Measurements from ENCODE around the gene KCNH8. TPM values are rescaled to one million over a fixed set of nuclear protein-coding genes. Genes with fewer than 3 reads are reported as not detected.

KCNH8 gene
- total RNA-seq, 1 donor from 2014 or later: not detected

- no peak for DNase-seq (ENCODE audit: low read depth)
Measured at GRCh38 chr3:19146685-19147650, 1.3 kb upstream of the KCNH8 start.

GRCh38 chr3:19148768-19149091 lies 420 bp downstream of the KCNH8 start:
- Histone ChIP-seq H3K36me3 (ENCODE audit: control insufficient read depth, insufficient read depth, low read length) (no peaks in the 10 kb centered on the region), H3K27me3 (ENCODE audit: control insufficient read depth, insufficient read depth, low read length) (peaks cover 10% of the 10 kb centered on the region), H3K4me3 (ENCODE audit: low read depth, low read length) (no peak overlapping the region)
- DNase-seq (ENCODE audit: low read depth): no peak
- TF ChIP-seq, protein P1, sequence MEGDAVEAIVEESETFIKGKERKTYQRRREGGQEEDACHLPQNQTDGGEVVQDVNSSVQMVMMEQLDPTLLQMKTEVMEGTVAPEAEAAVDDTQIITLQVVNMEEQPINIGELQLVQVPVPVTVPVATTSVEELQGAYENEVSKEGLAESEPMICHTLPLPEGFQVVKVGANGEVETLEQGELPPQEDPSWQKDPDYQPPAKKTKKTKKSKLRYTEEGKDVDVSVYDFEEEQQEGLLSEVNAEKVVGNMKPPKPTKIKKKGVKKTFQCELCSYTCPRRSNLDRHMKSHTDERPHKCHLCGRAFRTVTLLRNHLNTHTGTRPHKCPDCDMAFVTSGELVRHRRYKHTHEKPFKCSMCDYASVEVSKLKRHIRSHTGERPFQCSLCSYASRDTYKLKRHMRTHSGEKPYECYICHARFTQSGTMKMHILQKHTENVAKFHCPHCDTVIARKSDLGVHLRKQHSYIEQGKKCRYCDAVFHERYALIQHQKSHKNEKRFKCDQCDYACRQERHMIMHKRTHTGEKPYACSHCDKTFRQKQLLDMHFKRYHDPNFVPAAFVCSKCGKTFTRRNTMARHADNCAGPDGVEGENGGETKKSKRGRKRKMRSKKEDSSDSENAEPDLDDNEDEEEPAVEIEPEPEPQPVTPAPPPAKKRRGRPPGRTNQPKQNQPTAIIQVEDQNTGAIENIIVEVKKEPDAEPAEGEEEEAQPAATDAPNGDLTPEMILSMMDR (IDR thresholded peaks at IDR 0.05; ENCODE audit: insufficient read depth, low read length, severe bottlenecking): no peak
- no peak for FAIRE-seq

More at GRCh38 chr3:19146685-19147650, 1.3 kb upstream of the KCNH8 start:
- TF ChIP-seq, protein P1 (IDR thresholded peaks at IDR 0.05; ENCODE audit: insufficient read depth, low read length, severe bottlenecking): peak; percentile 32
- H3K36me3 ChIP-seq (ENCODE audit: control insufficient read depth, insufficient read depth, low read length): no peaks in the 10 kb centered on the region
- H3K4me3 ChIP-seq (ENCODE audit: low read depth, low read length): peak overlapping the region; percentile 16
- H3K27me3 ChIP-seq (ENCODE audit: control insufficient read depth, insufficient read depth, low read length): peaks cover 10% of the 10 kb centered on the region
- FAIRE-seq: no peak

DNA sequence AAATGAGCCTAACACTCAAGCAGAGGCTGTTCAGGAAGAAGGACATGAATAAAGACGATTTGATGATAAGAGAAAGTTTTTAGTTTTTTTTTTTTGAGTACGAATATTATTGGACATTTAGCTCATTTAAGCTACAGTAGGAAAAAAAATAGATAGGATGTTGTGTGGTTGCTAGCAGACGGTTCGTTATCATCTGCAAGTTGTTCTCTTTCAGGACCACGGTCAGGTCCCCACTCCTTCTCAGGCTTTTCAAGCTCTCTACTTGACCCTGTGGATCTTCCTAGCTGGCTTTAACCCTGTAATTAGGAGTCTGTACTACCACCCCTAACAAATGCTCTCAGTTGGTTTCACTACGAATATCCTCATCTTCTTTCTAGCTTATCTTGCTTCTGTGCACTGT lies 1.1 kb downstream of the KCNH8 start:
- TF ChIP-seq, protein P1 (IDR thresholded peaks at IDR 0.05; ENCODE audit: insufficient read depth, low read length, severe bottlenecking): no peak
- FAIRE-seq (peak; percentile 79), DNase-seq (ENCODE audit: low read depth) (peak; percentile 37)
- H3K4me3 ChIP-seq (ENCODE audit: low read depth, low read length): no peak overlapping the region
- H3K27me3 ChIP-seq (ENCODE audit: control insufficient read depth, insufficient read depth, low read length): peaks cover 10% of the 10 kb centered on the region
- no peaks in the 10 kb centered on the region for H3K36me3 ChIP-seq (ENCODE audit: control insufficient read depth, insufficient read depth, low read length)

GRCh38 chr3:19151171-19151570 lies 2.9 kb downstream of the KCNH8 start:
- H3K4me3 ChIP-seq (ENCODE audit: low read depth, low read length): no peak overlapping the region
- peaks cover 10% of the 10 kb centered on the region for H3K27me3 ChIP-seq (ENCODE audit: control insufficient read depth, insufficient read depth, low read length)
- H3K36me3 ChIP-seq (ENCODE audit: control insufficient read depth, insufficient read depth, low read length): no peaks in the 10 kb centered on the region
- FAIRE-seq (no peak), DNase-seq (ENCODE audit: low read depth) (no peak)
- TF ChIP-seq, protein P1 (IDR thresholded peaks at IDR 0.05; ENCODE audit: insufficient read depth, low read length, severe bottlenecking): no peak

- Histone ChIP-seq H3K27me3 (ENCODE audit: control insufficient read depth, insufficient read depth, low read length) (no peaks in the 10 kb centered on the region), H3K36me3 (ENCODE audit: control insufficient read depth, insufficient read depth, low read length) (no peaks in the 10 kb centered on the region), H3K4me3 (ENCODE audit: low read depth, low read length) (no peak overlapping the region)
- DNase-seq (ENCODE audit: low read depth) (no peak), FAIRE-seq (no peak)
- TF ChIP-seq, protein P1 (IDR thresholded peaks at IDR 0.05; ENCODE audit: insufficient read depth, low read length, severe bottlenecking): no peak
Measured at GRCh38 chr3:19154693-19155250, 6.5 kb downstream of the KCNH8 start.

All from bronchial epithelial cell (primary cell).